ENCODE results near the gene PSME3. TPM values are rescaled to one million over a fixed set of nuclear protein-coding genes. Genes with fewer than 3 reads are reported as not detected.
A peak's percentile ranks its signal among the peaks of the same experiment; 100 is the strongest.

PSME3 gene
- total and polyA plus RNA-seq, 2 of the 13 experiments (the other 11 are each of a cell fraction or from before 2014, with no cell fraction given) = 66.3 to 135 TPM

DNA sequence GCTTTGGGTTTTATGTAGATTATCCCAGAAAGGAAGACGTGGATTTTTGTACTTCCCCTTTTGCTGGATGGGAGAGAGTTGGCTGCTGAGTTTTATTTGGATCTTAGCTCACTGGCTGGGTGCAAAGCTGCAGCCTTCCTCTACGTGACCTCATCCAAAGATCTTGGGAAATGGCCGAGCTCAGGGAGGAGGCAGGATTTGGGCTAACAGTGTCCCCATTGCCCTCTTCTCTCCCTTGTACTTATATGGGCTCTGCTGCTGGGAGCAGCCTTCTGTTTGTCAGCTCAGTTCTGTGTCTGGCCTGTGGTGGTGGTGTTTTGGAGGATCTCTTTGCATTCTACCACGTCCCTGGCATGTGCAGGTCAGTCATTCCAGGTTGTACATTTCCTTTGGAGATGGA lies 19.8 kb downstream of the PSME3 start:
- DNase-seq (ENCODE audit: low spot score) (no peak), ATAC-seq (peak; percentile 16), FAIRE-seq (no peak)
- Histone ChIP-seq H3K79me2 (ENCODE audit: insufficient read depth, low read length) (peaks cover 10% of the 10 kb centered on the region), H2AFZ (ENCODE audit: low read length) (no peak overlapping the region), H3K9ac (ENCODE audit: insufficient read depth, low read depth, low read length) (peak overlapping the region; percentile 32; the same call in 1 of the 2 replicates), H3K4me2 (ENCODE audit: low read depth, low read length) (peak overlapping the region; percentile 80), H3K9me3 (ENCODE audit: low read length) (no peaks in the 10 kb centered on the region), H3K4me1 (ENCODE audit: insufficient read depth, low read length) (peaks cover 76% of the 10 kb centered on the region), H3K27me3 (ENCODE audit: control insufficient read depth in 1 of 2, insufficient read depth in 2 of 2, low read length in 2 of 2) (no peaks in the 10 kb centered on the region), H3K36me3 (replicated peaks in 1 of 2; ENCODE audit: control insufficient read depth in 1 of 2, insufficient read depth in 2 of 2, low read length in 2 of 2) (no peaks in the 10 kb centered on the region; a peak in 1 of 5 replicates), H3K27ac (ENCODE audit: extremely low read length, insufficient read depth, low read length) (peak overlapping the region; percentile 77), H4K20me1 (ENCODE audit: insufficient read depth, low read length) (no peaks in the 10 kb centered on the region), H3K4me3 (replicated peaks in 1 of 3; ENCODE audit: insufficient read depth in 1 of 3, low read depth in 2 of 3, low read length in 3 of 3) (peak overlapping the region in 2 of 3 experiments; percentile 52 to 71; a peak in 2 of 6 replicates)
- intact Hi-C loops (cut with micrococcal nuclease; ENCODE audit: unreplicated experiment) (loop anchor here (2.0 kb wide), 1 partner anchor 14 kb away; no protein-coding TSS in a partner anchor), in situ Hi-C loops (cut with HindIII; ENCODE audit: extremely low pct_ligation_motif_present, low pct_unique_long_range_greater_than_20kb) (no loop called here)
- WGBS (ENCODE audit: low lambda C conversion rate) = 82% methylated on average over 4 of the region's 4 CpGs
- ChIA-PET CTCF (ENCODE audit: low intra/inter-chr PET ratio, low total read pairs) (no interaction called here), POLR2A (interaction anchor here (0.9 to 4.1 kb wide), 7 partner anchors 11 to 79 kb away, joined by 3 to 36 read pairs (median 5); partner anchors contain the start of gene VPS25)
- no TSS peak for BruUV-seq (replicated peaks)
- TF ChIP-seq, protein P1, sequence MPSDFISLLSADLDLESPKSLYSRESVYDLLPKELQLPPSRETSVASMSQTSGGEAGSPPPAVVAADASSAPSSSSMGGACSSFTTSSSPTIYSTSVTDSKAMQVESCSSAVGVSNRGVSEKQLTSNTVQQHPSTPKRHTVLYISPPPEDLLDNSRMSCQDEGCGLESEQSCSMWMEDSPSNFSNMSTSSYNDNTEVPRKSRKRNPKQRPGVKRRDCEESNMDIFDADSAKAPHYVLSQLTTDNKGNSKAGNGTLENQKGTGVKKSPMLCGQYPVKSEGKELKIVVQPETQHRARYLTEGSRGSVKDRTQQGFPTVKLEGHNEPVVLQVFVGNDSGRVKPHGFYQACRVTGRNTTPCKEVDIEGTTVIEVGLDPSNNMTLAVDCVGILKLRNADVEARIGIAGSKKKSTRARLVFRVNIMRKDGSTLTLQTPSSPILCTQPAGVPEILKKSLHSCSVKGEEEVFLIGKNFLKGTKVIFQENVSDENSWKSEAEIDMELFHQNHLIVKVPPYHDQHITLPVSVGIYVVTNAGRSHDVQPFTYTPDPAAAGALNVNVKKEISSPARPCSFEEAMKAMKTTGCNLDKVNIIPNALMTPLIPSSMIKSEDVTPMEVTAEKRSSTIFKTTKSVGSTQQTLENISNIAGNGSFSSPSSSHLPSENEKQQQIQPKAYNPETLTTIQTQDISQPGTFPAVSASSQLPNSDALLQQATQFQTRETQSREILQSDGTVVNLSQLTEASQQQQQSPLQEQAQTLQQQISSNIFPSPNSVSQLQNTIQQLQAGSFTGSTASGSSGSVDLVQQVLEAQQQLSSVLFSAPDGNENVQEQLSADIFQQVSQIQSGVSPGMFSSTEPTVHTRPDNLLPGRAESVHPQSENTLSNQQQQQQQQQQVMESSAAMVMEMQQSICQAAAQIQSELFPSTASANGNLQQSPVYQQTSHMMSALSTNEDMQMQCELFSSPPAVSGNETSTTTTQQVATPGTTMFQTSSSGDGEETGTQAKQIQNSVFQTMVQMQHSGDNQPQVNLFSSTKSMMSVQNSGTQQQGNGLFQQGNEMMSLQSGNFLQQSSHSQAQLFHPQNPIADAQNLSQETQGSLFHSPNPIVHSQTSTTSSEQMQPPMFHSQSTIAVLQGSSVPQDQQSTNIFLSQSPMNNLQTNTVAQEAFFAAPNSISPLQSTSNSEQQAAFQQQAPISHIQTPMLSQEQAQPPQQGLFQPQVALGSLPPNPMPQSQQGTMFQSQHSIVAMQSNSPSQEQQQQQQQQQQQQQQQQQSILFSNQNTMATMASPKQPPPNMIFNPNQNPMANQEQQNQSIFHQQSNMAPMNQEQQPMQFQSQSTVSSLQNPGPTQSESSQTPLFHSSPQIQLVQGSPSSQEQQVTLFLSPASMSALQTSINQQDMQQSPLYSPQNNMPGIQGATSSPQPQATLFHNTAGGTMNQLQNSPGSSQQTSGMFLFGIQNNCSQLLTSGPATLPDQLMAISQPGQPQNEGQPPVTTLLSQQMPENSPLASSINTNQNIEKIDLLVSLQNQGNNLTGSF (CRISPR knock-in tag; IDR thresholded peaks at IDR 0.05) = 0 out of 2 replicates have a peak, but pooled peaks have one; percentile 7
- TF ChIP-seq HMGA1 (CRISPR knock-in tag; conservative IDR thresholded peaks at IDR 0.05) (no peak), BORCS8-MEF2B (CRISPR knock-in tag; IDR thresholded peaks at IDR 0.05) (0 out of 2 replicates have a peak, but pooled peaks have one; percentile 15), ZNF816 (CRISPR knock-in tag; IDR thresholded peaks at IDR 0.05; ENCODE audit: borderline replicate concordance) (no peak)
- TF ChIP-seq, protein P2, sequence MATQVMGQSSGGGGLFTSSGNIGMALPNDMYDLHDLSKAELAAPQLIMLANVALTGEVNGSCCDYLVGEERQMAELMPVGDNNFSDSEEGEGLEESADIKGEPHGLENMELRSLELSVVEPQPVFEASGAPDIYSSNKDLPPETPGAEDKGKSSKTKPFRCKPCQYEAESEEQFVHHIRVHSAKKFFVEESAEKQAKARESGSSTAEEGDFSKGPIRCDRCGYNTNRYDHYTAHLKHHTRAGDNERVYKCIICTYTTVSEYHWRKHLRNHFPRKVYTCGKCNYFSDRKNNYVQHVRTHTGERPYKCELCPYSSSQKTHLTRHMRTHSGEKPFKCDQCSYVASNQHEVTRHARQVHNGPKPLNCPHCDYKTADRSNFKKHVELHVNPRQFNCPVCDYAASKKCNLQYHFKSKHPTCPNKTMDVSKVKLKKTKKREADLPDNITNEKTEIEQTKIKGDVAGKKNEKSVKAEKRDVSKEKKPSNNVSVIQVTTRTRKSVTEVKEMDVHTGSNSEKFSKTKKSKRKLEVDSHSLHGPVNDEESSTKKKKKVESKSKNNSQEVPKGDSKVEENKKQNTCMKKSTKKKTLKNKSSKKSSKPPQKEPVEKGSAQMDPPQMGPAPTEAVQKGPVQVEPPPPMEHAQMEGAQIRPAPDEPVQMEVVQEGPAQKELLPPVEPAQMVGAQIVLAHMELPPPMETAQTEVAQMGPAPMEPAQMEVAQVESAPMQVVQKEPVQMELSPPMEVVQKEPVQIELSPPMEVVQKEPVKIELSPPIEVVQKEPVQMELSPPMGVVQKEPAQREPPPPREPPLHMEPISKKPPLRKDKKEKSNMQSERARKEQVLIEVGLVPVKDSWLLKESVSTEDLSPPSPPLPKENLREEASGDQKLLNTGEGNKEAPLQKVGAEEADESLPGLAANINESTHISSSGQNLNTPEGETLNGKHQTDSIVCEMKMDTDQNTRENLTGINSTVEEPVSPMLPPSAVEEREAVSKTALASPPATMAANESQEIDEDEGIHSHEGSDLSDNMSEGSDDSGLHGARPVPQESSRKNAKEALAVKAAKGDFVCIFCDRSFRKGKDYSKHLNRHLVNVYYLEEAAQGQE (IDR thresholded peaks at IDR 0.05; ENCODE audit: borderline replicate concordance in 1 of 2, low read depth in 1 of 2, low read length in 2 of 2) = no peak

Data from HepG2 (cell line).